T-cell (primary cell): Measurements from ENCODE around the gene COL25A1. TPM values are rescaled to one million over a fixed set of nuclear protein-coding genes. Genes with fewer than 3 reads are reported as not detected.

Experiments used
- ATAC-seq, 4 experiments: fragments of 200-7000 bp in 3 of 4; fragments of 150-1000 bp in 1 of 4; cut with Tn5 transposase; replicated peaks in 1 of 4; 1 replicate in 3 of 4; 2 replicates in 1 of 4; pipeline ENCODE4 v1.10.0; 2021; ENCODE audit warnings: moderate library complexity in 3 of 4, mild to moderate bottlenecking in 2 of 4, moderate number of reproducible peaks in 1 of 4
- CTCF ChIA-PET, 2 donors: fragments of 300-600 bp; sonication (Branson Sonifier 250); formaldehyde crosslinking; loops; one replicate each; lab custom pipeline; 2022; ENCODE audit warnings: antibody characterized with exemption in 2 of 2; lab: Charles Lee
- POLR2A ChIA-PET, 2 donors: fragments of 300-600 bp; sonication (Branson Sonifier 250); formaldehyde crosslinking; loops; one replicate each; lab custom pipeline; 2022; ENCODE audit warnings: antibody characterized with exemption in 2 of 2; lab: Charles Lee
- DNase-seq, 35 experiments: peaks; one replicate each; pipeline versions ENCODE4 v3.0.0 to v3.0.0-alpha.2; 2013 to 2023
- H3K27ac ChIP-seq: one replicate; pipeline ENCODE4 v1.5.1; 2013; ENCODE audit warnings: low read length
- H3K27me3 ChIP-seq, 2 experiments: replicated peaks in 1 of 2; 1 replicate in 1 of 2; 2 replicates in 1 of 2; pipeline versions ENCODE4 v1.6.1 to v1.7.0; 2013; ENCODE audit warnings: low read length in 1 of 2, mixed read lengths in 1 of 2; ENCODE audit not compliant: control insufficient read depth in 2 of 2, insufficient read depth in 2 of 2; ENCODE audit errors: extremely low read depth in 1 of 2
- H3K36me3 ChIP-seq, 2 donors: 1 replicate in 1 of 2; 2 replicates in 1 of 2; pipeline versions ENCODE4 v1.6.1 to v1.7.0; 2013; ENCODE audit warnings: low read length in 1 of 2; ENCODE audit not compliant: control insufficient read depth in 2 of 2, insufficient read depth in 1 of 2; ENCODE audit errors: extremely low read depth in 1 of 2
- H3K4me1 ChIP-seq, 2 experiments: 1 replicate in 1 of 2; 2 replicates in 1 of 2; pipeline versions ENCODE4 v1.6.1 to v1.7.0; 2013; ENCODE audit warnings: low read length in 2 of 2, mixed read lengths in 1 of 2; ENCODE audit not compliant: insufficient read depth in 2 of 2, control insufficient read depth in 1 of 2; ENCODE audit errors: extremely low read depth in 1 of 2
- H3K4me3 ChIP-seq, 2 donors: 1 replicate in 1 of 2; 2 replicates in 1 of 2; pipeline versions ENCODE4 v1.5.1 to v1.7.0; 2013; ENCODE audit warnings: mild to moderate bottlenecking in 2 of 2, low read length in 1 of 2, moderate library complexity in 1 of 2; ENCODE audit not compliant: control insufficient read depth in 1 of 2; ENCODE audit errors: extremely low read depth in 1 of 2
- H3K9me3 ChIP-seq: 2 replicates; pipeline ENCODE4 v1.7.0; 2013
- H3K27ac Mint-ChIP-seq, 2 donors: one replicate each; pipeline ENCODE4 v1.8.0; 2020 to 2021; ENCODE audit warnings: mild to moderate bottlenecking in 2 of 2, mixed read lengths in 2 of 2
- H3K27me3 Mint-ChIP-seq, 2 donors: one replicate each; pipeline ENCODE4 v1.8.0; 2021 to 2022; ENCODE audit warnings: mixed read lengths in 2 of 2
- H3K36me3 Mint-ChIP-seq: one replicate; pipeline ENCODE4 v1.8.0; 2021; ENCODE audit warnings: mixed read lengths
- H3K4me1 Mint-ChIP-seq, 3 donors: one replicate each; pipeline ENCODE4 v1.8.0; 2020 to 2022; ENCODE audit warnings: mixed read lengths in 3 of 3, mild to moderate bottlenecking in 1 of 3
- H3K4me3 Mint-ChIP-seq, 3 donors: one replicate each; pipeline ENCODE4 v1.8.0; 2020 to 2022; ENCODE audit warnings: mild to moderate bottlenecking in 3 of 3, mixed read lengths in 3 of 3, moderate library complexity in 3 of 3
- H3K9me3 Mint-ChIP-seq, 3 donors: one replicate each; pipeline ENCODE4 v1.8.0; 2020 to 2022; ENCODE audit warnings: mixed read lengths in 3 of 3
- WGBS: methylation state at CpG from one replicate; pipeline ENCODE4 v1.1.5; 2013; ENCODE audit warnings: missing lambda C conversion rate; ENCODE audit not compliant: insufficient coverage; 5-methylcytosine and 5-hydroxymethylcytosine counted together
- total RNA-seq, 35 experiments: library from RNA in 6 of 35; stranded (reverse) in 6 of 35; fragments of 120-200 nt in 1 of 35; gene quantifications; one replicate each; pipeline versions ENCODE4 v1.2.1 to v1.2.4 and lab custom pipeline; 2013 to 2026

The COL25A1 gene
- total RNA-seq, 5 donors from 2014 or later (not counting 1 experiment from before 2014, with no cell fraction given), result 0.53 to 0.56 TPM; not detected in 3

DNA sequence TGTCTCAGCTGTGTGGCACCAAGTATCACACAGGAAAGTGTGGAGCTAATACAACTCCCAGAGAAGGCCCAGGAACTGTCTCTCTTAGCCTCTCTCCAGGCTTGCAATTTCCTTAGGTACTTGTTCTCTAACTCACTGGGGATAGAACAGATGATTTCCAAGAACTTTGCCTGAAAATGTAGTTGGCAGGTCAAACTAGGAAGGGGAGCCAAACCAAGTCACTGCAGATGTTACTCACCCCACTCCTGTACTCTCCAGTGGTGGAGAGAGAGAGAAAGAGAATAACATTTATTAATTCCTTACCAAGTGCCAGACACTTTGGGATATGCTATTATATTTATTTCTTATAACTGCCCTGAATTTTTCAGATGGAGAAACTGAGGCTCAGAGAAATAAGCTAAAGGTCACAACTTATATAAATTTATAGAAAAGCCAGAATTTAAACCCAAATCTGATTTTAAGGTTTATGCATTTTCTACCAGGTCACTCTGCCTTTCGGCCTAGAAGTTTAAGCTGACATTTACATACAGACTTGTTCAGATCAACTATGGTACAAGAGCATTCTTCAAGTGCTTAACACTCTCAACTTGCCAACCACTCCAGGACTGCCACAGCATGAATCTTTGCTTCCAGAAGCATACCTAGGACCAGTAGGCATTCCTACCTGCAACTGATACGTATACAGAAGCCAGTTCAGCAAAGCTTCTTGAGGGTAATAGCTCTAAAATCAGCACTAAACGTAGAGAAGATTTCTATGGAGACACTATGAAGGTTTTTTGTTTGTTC, 291.0 kb downstream of the COL25A1 start:
- no peak overlapping the region for H3K27ac ChIP-seq
- no peak overlapping the region for H3K4me3 ChIP-seq
- Mint-ChIP-seq H3K27ac (no peak overlapping the region), H3K27me3 (no peaks in the 10 kb centered on the region), H3K4me1 (peaks cover 0 to 2% (median 0%) of the 10 kb centered on the region in 3 donors), H3K4me3 (no peak overlapping the region), H3K9me3 (no peaks in the 10 kb centered on the region), H3K36me3 (no peaks in the 10 kb centered on the region)
- peaks cover 0 to 4% of the 10 kb centered on the region in 2 experiments for H3K27me3 ChIP-seq
- H3K36me3 ChIP-seq, result no peaks in the 10 kb centered on the region
- no peak for DNase-seq
- 75% methylated on average over 2 of the region's 3 CpGs for whole genome bisulfite sequencing
- H3K4me1 ChIP-seq, result no peaks in the 10 kb centered on the region
- POLR2A ChIA-PET, result interaction anchor here in 1 of 2 donors (0.6 kb wide), 1 partner anchor 1100 kb away, joined by 3 read pairs; no protein-coding TSS in a partner anchor
- CTCF ChIA-PET, result no interaction called here
- no peak for ATAC-seq
- H3K9me3 ChIP-seq, result no peaks in the 10 kb centered on the region

DNA sequence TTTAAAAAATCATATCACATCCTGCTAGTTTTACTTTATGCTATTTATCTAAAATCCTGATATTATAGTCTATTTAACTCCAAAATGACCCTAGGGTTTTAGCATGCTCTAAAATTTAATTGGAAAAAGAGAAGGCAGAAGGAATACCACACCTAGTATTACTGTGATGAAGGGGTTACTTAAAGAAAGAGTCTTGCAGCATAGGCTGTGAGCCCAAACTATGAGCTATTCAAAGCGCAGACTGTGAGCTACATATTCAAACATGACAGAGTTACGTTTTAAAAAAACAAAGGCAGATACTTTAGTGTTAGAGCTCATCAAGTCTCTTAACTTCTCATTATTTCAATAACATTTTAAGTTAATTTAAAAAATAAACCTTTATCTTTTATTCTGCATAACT, 291.9 kb downstream of the COL25A1 start:
- ChIA-PET CTCF (interaction anchor here in 1 of 2 donors (0.6 kb wide), 1 partner anchor 701 kb away, joined by 6 read pairs; no protein-coding TSS in a partner anchor), POLR2A (no interaction called here)
- no peak overlapping the region for H3K4me3 Mint-ChIP-seq
- H3K36me3 Mint-ChIP-seq, result no peaks in the 10 kb centered on the region
- H3K27ac ChIP-seq, result no peak overlapping the region
- H3K27ac Mint-ChIP-seq, result no peak overlapping the region
- no CpG with 5 or more reads among the region's 2 CpGs for WGBS
- no peak overlapping the region for H3K4me3 ChIP-seq
- DNase-seq (no peak), ATAC-seq (no peak)
- no peaks in the 10 kb centered on the region for H3K27me3 Mint-ChIP-seq
- no peaks in the 10 kb centered on the region for H3K36me3 ChIP-seq
- H3K9me3 ChIP-seq, result no peaks in the 10 kb centered on the region
- peaks cover 0 to 2% (median 0%) of the 10 kb centered on the region in 3 donors for H3K4me1 Mint-ChIP-seq
- no peaks in the 10 kb centered on the region for H3K4me1 ChIP-seq
- no peaks in the 10 kb centered on the region for H3K27me3 ChIP-seq
- H3K9me3 Mint-ChIP-seq, result no peaks in the 10 kb centered on the region

DNA sequence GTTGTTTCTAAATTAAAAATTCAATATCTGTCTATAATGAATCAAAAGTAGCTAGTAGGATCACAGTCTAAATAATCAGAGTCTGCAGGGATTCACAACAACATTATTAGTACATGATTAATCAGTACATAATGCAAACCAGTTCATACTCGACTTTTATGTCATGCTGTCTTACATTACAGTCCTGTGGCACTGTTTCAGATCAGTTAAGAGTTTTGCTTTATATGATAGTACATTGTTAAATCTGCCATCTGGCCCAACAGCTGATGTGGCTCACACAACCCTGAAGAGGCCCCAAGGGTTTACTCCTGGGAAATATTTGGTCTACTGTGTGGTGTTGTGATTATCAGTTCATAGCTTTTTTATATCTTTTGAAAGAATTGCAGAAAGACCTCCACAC, 292.5 kb downstream of the COL25A1 start:
- POLR2A ChIA-PET, result no interaction called here
- Histone ChIP-seq H3K36me3 (no peaks in the 10 kb centered on the region), H3K4me1 (no peaks in the 10 kb centered on the region), H3K27me3 (no peaks in the 10 kb centered on the region), H3K4me3 (no peak overlapping the region), H3K27ac (no peak overlapping the region), H3K9me3 (no peaks in the 10 kb centered on the region)
- Mint-ChIP-seq H3K4me1 (peaks cover 0 to 2% (median 0%) of the 10 kb centered on the region in 3 donors), H3K27ac (no peak overlapping the region), H3K4me3 (no peak overlapping the region), H3K36me3 (no peaks in the 10 kb centered on the region), H3K9me3 (no peaks in the 10 kb centered on the region), H3K27me3 (no peaks in the 10 kb centered on the region)
- ATAC-seq, result no peak
- CTCF ChIA-PET, result no interaction called here
- no peak for DNase-seq
- no CpG with 5 or more reads among the region's 1 CpG for WGBS

DNA sequence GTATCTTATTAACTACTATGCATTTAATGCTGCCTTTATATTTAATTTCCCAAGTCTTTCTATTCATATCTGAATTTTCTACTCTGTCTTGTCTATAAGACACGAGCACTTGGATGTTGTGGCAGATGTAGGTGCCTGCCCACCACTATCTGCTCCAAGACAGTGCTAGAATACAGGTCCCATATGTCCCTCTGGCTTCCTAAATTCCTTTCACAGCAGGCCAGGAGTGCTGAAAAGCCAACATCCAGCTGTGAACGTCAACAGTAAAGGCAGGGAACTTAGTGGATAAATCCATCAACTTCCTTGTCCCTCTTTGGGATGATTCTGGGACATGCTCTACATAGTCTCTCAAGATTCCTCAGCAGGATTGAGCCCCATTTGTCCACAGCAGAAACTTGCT, 294.5 kb downstream of the COL25A1 start:
- 58% methylated on average over 2 of the region's 2 CpGs for WGBS
- no peaks in the 10 kb centered on the region for H3K36me3 Mint-ChIP-seq
- Histone ChIP-seq H3K4me3 (no peak overlapping the region), H3K4me1 (no peaks in the 10 kb centered on the region), H3K9me3 (no peaks in the 10 kb centered on the region), H3K27ac (no peak overlapping the region), H3K36me3 (no peaks in the 10 kb centered on the region), H3K27me3 (no peaks in the 10 kb centered on the region)
- ChIA-PET CTCF (no interaction called here), POLR2A (no interaction called here)
- H3K9me3 Mint-ChIP-seq, result no peaks in the 10 kb centered on the region
- DNase-seq (no peak), ATAC-seq (no peak)
- no peaks in the 10 kb centered on the region for H3K27me3 Mint-ChIP-seq
- H3K27ac Mint-ChIP-seq, result no peak overlapping the region
- H3K4me3 Mint-ChIP-seq, result no peak overlapping the region
- H3K4me1 Mint-ChIP-seq, result no peaks in the 10 kb centered on the region

DNA sequence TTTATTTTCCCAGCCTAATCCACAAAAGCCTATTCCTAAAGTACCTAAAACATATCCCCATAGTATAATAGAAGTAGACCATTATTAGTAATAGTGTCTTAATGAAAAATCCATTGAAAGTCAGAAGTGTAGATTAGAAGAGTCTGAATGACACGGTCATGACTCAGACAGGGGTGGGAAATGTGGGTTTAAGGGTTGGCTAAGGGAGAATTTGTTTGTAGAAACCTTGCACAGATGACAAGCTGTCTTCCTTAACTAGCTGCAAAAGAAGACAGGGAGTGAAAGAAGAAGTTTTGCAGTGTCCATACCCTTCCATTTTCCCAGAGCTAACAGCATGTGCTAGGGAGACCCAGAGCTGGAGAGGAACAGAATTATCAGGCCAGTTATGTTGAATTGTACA, 296.9 kb downstream of the COL25A1 start:
- Histone ChIP-seq H3K4me1 (no peaks in the 10 kb centered on the region), H3K9me3 (no peaks in the 10 kb centered on the region), H3K27me3 (no peaks in the 10 kb centered on the region), H3K4me3 (no peak overlapping the region), H3K27ac (no peak overlapping the region), H3K36me3 (no peaks in the 10 kb centered on the region)
- Mint-ChIP-seq H3K27ac (no peak overlapping the region), H3K27me3 (no peaks in the 10 kb centered on the region), H3K4me1 (no peaks in the 10 kb centered on the region), H3K4me3 (no peak overlapping the region), H3K9me3 (no peaks in the 10 kb centered on the region), H3K36me3 (no peaks in the 10 kb centered on the region)
- ATAC-seq (no peak), DNase-seq (no peak)
- ChIA-PET CTCF (interaction anchor here in 1 of 2 donors (0.6 to 0.7 kb wide), 2 partner anchors 15 to 654 kb away, joined by 3 to 6 read pairs; no protein-coding TSS in a partner anchor), POLR2A (interaction anchor here in 1 of 2 donors (0.5 to 0.7 kb wide), 2 partner anchors 11 to 24 kb away, joined by 3 to 4 read pairs; no protein-coding TSS in a partner anchor)
- WGBS, result 60% methylated on average over 1 of the region's 1 CpG

DNA sequence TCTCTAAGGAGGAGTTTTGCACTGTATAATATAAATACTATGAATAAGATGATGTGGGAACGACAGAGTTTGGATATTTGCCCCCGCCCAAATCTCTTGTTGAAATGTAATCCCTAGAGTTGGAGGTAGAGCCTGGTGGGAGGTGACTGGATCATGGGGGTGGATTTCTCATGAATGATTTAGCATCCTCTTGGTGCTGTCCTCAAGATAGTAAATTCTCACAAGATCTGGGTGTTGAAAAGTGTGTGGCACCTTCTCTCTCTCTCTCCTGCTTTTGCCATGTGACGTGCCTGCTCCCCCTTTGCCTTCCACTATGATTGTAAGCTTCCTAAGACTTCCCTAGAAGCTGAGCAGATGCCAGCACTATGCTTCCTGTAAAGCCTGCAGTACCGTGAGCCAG, 298.0 kb downstream of the COL25A1 start:
- Mint-ChIP-seq H3K36me3 (no peaks in the 10 kb centered on the region), H3K4me3 (no peak overlapping the region), H3K9me3 (no peaks in the 10 kb centered on the region), H3K27me3 (no peaks in the 10 kb centered on the region), H3K4me1 (no peaks in the 10 kb centered on the region), H3K27ac (no peak overlapping the region)
- POLR2A ChIA-PET, result no interaction called here
- no peak for ATAC-seq
- H3K36me3 ChIP-seq, result no peaks in the 10 kb centered on the region
- WGBS, result no CpG with 5 or more reads among the region's 4 CpGs
- H3K4me3 ChIP-seq, result no peak overlapping the region
- no peak for DNase-seq
- H3K9me3 ChIP-seq, result no peaks in the 10 kb centered on the region
- no peaks in the 10 kb centered on the region for H3K27me3 ChIP-seq
- CTCF ChIA-PET, result interaction anchor here in 1 of 2 donors (0.6 kb wide), 1 partner anchor 14 kb away, joined by 3 read pairs; no protein-coding TSS in a partner anchor
- H3K27ac ChIP-seq, result no peak overlapping the region
- no peaks in the 10 kb centered on the region for H3K4me1 ChIP-seq
